HEK293 (cell line): ENCODE measurements around the gene SCLT1.

ENCODE experiments used
- CTCF ChIP-seq: fragments of 450-650 bp; formaldehyde crosslinking; IDR thresholded peaks from 2 replicates; pipeline ENCODE4 v1.5.1; 2016; ENCODE audit warnings: missing biosample characterization, missing genetic modification characterization
- RBAK ChIP-seq: fragments of 450-650 bp; formaldehyde crosslinking; IDR thresholded peaks from 2 replicates; pipeline ENCODE4 v1.5.1; 2016; ENCODE audit warnings: missing biosample characterization, missing genetic modification characterization
- TSHZ1 ChIP-seq: fragments of 450-650 bp; formaldehyde crosslinking; IDR thresholded peaks from 2 replicates; pipeline ENCODE4 v1.5.1; 2016; ENCODE audit warnings: missing biosample characterization, missing genetic modification characterization, borderline replicate concordance
- ZBTB48 ChIP-seq: fragments of 450-650 bp; formaldehyde crosslinking; IDR thresholded peaks from 2 replicates; pipeline ENCODE4 v1.5.1; 2016; ENCODE audit warnings: missing biosample characterization, missing genetic modification characterization
- ZNF248 ChIP-seq: fragments of 450-650 bp; formaldehyde crosslinking; IDR thresholded peaks from 2 replicates; pipeline ENCODE4 v1.5.1; 2017; ENCODE audit warnings: missing biosample characterization, missing genetic modification characterization
- ZNF423 ChIP-seq: fragments of 450-650 bp; formaldehyde crosslinking; IDR thresholded peaks from 2 replicates; pipeline ENCODE4 v1.5.1; 2016; ENCODE audit warnings: missing biosample characterization, missing genetic modification characterization
- ZNF544 ChIP-seq: fragments of 450-650 bp; formaldehyde crosslinking; IDR thresholded peaks from 2 replicates; pipeline ENCODE4 v1.5.0; 2017; ENCODE audit warnings: missing biosample characterization, missing genetic modification characterization
- ZNF558 ChIP-seq: fragments of 450-650 bp; formaldehyde crosslinking; IDR thresholded peaks from 2 replicates; pipeline ENCODE4 v1.5.1; 2016; ENCODE audit warnings: missing biosample characterization, missing genetic modification characterization
- ZNF701 ChIP-seq: fragments of 450-650 bp; formaldehyde crosslinking; IDR thresholded peaks from 2 replicates; pipeline ENCODE4 v1.5.1; 2016; ENCODE audit warnings: missing biosample characterization, missing genetic modification characterization
- ZNF830 ChIP-seq: fragments of 450-650 bp; IDR thresholded peaks from 2 replicates; pipeline ENCODE4 v1.5.0; 2018; ENCODE audit warnings: missing biosample characterization, missing genetic modification characterization, low read depth, mild to moderate bottlenecking, moderate library complexity
- TF ChIP-seq, protein P1 (sequence below): fragments of 450-650 bp; formaldehyde crosslinking; IDR thresholded peaks from 2 replicates; pipeline ENCODE4 v1.5.1; 2016; ENCODE audit warnings: missing biosample characterization, missing genetic modification characterization

DNA sequence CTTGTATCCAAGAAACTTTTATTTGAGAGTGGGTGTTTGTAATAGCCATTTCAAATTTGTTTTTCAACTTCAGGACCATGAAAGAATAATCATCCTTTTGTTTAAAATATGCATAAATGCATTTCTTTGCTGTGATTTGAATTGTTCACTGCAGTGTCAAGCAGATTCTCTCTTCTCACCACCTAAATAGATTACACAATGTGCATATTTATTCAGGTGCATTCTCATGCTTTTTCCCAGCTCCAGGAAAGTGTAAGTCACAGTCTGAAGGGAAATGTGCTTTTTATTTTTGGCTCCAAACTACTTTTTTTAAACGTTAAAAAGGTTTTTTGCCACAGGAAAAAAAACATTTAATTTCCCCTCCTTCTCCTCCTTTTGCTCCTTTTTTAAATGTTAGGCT lies 20.1 kb upstream of the SCLT1 start:
- TF ChIP-seq ZNF701 (tag by site-specific recombination): no peak
- TF ChIP-seq RBAK (tag by site-specific recombination): no peak
- TF ChIP-seq ZBTB48: no peak
- TF ChIP-seq CTCF (tag by site-specific recombination): no peak
- no peak for TF ChIP-seq ZNF423 (tag by site-specific recombination)
- TF ChIP-seq ZNF248 (tag by site-specific recombination): no peak
- no peak for TF ChIP-seq ZNF544 (tag by site-specific recombination)
- TF ChIP-seq TSHZ1 (tag by site-specific recombination): no peak
- TF ChIP-seq ZNF830 (tag by site-specific recombination): no peak
- TF ChIP-seq ZNF558 (tag by site-specific recombination): no peak
- TF ChIP-seq, protein P1, sequence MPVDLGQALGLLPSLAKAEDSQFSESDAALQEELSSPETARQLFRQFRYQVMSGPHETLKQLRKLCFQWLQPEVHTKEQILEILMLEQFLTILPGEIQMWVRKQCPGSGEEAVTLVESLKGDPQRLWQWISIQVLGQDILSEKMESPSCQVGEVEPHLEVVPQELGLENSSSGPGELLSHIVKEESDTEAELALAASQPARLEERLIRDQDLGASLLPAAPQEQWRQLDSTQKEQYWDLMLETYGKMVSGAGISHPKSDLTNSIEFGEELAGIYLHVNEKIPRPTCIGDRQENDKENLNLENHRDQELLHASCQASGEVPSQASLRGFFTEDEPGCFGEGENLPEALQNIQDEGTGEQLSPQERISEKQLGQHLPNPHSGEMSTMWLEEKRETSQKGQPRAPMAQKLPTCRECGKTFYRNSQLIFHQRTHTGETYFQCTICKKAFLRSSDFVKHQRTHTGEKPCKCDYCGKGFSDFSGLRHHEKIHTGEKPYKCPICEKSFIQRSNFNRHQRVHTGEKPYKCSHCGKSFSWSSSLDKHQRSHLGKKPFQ (tag by site-specific recombination): no peak
